Measurements from ENCODE around the gene SAMD1.
A peak's percentile ranks its signal among the peaks of the same experiment; 100 is the strongest.

The SAMD1 gene

DNA sequence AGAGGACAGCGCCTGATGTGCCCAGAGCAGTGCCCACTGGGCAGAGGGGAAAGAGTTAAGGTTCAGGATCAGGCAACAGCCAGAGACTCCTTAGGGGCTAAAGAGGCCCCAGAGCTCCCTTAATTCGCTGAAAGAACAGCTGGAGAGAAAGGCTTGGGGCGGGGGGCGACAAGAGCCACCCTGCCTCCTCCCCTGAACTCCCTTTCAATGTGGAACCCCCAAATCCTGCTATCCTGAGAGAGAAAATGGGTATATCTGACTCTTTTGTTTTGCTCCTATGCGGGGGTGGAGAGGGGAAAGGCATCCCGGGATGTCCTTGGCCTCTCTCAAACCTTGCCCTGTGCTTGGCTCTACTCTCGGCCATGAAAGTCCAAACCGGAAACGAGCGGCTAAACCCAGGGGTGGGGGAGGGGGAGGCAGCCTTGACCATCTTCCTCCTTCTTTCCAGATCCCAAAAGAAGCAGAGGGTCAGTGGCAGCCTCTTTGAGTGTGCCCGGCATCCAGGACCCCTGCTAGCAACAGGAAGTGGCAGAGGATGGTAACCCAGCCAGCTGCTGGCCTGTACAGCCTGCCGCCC lies 22.3 kb upstream of the SAMD1 start:
- no peak for DNase-seq

DNA sequence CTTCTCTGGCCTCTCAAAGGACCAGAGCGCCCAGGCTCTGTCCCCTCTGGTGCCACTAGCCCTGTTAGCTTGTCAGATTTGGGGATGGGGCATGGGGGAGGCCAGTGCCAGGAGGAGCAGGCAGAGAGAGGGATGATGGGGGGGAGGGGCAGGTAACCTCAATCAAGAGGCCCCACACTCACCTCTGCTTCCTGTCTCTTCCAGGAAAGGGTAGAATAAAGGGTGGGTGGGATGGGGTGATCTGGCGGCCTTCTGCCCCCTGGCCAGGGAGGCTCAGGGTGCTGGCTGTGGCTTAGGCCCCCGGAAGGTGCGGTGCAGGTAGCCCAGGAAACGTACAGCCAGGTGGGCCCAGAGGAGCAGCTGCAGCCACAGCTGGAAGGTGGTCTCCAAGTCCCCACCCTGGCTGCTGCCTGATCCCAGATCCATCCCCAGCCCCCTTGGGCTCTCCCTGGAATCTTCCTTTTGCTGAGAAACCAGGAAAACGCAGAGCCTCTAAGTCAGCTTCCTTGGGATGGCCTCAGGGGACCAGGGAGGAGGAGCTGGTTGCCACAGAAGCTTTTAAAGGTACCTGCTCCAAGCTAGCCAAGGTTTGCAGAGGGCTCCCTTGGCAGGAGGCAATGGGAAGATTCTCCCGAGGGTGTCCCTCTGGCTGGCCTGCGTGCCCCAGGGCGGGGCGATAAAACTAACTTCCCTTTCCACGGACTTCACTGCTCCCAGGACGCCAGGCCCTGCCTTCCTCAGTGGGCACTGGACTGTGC lies 21.7 kb upstream of the SAMD1 start:
- no peak for DNase-seq

DNA sequence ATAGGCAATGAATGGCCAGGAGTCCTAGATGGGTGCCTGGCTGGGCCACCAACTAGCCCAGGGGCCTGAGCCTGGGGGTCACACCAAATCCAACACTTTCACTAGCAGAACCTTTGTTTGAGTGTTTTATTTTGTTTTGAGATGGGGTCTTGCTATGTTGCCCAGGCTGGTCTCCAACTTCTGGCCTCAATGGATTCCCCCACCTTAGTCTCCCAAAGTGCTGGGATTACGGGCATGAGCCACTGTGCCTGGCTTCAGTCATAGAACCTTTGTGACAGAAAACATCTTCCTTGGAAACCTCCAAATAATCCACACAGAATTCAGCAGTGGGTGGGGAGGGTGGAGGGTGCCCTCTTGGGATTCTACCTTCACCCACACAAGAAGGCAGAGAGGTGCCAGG lies 20.9 kb upstream of the SAMD1 start:
- no peak for DNase-seq

DNA sequence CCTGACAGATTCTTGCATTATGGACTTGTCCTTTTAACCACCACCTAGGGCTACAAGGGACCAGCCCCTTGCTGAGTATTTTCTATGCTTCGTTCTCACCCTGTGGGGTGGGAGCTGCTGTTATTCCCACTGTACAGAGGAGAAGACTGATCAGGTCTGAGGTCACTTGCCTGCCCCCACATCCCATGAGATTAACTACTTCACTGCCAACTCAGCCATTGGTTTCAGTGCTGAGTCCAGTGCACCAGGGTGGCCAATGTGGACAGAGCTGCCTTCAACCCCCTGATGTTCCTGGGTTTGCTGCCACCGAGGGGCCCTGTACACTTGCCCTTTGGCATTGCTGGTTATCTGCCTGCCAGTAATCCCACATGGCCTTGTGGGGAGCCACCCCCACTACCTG lies 20.1 kb upstream of the SAMD1 start:
- DNase-seq, result no peak

DNA sequence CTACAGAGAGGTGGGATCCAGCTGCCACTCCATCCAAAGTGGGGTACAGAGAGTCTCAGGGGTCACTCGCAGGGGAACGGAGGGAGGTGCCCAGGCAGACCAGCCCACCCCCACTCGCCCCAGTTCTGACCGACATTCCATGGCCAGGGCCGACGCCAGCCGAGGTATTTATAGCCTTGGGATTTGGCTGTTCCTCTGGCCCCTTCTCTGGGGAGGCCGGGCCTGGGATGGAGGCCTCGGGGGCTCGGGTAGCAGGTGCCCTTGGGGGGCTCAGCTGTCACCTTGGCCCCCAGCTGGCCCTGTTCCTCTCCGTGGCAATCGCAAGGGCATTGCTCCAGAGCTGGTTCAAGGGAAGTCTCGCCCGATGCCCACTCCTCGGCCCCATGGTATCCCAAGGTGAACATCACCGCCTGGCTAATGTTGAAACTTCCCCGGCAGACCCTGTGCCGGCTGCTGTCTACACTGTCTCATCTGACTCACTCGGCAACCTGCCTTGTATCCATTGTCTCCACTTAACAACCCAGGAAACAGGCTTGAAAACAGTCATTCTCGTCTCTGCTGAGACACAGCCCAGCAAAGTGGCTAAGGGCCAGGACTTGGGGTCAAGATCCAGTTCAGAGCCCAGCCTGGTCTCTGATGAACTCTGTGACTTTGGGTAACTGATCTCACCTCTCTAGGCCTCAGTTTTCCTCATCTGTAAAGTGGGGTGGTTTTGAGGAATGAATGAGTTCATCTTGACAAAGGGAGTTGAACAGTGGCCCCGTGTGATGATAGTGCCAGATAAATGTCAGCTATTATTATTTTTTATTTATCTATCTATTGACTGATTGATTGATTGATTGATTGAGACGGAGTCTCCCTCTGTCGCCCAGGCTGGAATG lies 17.3 kb upstream of the SAMD1 start:
- no peak for DNase-seq

DNA sequence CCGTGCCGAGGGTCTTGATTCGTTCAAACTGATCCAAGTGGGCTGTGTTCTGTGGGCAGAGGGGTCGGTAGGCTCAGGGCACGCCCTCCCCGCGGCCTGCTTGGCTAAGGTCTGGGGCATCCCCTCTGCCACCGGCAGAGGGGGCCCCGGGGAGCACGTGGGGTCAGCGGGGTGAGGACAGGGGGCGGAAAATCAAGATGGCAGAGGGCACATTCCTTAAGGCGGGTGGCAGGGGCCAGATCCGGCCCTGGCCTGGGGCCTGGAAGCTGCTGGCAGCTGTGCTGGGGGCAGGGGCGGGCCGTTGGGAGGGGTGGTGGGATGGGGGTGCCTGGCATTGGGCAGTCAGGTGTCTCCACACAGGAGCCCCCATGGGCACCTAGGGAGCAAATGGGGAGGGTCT lies 16.3 kb upstream of the SAMD1 start:
- DNase-seq, result no peak

DNA sequence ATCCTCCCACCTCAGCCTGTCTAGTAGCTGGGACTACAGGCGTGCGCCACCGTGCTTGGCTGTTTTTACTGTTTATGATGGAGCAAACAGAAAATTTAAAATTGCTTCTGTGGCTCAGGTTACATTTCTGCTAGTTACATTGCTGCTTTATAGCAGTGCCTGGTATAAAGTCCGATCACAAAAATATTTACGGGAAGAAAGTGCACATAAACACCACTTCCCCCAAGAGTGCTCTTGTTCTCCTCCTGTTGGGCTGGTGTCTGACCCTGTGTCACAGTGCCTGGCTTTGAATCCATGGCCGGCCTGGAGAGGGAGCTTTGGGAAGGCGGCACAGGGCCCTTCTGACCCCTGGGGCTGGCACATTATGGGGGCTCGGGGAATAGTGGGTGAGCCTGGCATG lies 15.1 kb upstream of the SAMD1 start:
- DNase-seq, result no peak

DNA sequence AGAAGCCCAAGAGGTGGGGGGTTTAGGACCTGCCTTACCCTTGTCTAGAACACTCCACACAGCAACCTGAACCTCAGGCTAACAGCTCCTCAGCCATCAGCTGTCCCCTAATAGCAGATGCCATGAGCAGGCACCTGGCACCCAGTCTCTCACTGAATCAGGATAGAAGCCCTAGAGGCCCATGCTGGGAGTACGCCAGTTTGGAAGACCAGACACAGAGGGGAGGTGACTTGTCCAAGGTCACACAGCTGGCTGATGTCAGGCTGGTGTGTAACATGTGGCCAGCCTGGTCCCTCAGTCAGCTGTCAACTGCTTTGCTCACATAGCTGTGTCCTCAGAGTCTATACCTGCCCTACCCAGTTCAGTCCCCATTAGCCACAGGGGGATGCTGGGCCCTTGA lies 12.8 kb upstream of the SAMD1 start:
- DNase-seq, result no peak

DNA sequence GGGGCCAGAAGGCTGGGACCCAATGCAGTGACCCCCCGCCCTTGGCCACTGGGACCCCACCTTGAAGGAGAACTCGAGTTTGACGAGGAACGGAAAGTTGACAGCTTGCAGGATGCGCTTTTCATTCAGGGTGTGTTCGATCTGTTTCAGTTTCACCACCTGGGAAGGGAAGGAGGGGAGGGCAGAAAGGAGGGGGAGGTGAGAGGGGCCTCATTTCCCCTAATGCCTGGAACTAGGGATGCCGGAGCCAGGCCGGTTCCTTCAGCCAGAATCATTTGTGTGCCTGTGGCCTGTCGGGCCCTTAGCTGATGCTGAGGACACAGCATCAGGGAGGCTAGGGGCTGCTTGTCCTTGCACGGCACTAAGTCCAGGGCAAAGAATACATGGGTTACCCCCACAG lies 12.2 kb upstream of the SAMD1 start:
- DNase-seq, result no peak

DNA sequence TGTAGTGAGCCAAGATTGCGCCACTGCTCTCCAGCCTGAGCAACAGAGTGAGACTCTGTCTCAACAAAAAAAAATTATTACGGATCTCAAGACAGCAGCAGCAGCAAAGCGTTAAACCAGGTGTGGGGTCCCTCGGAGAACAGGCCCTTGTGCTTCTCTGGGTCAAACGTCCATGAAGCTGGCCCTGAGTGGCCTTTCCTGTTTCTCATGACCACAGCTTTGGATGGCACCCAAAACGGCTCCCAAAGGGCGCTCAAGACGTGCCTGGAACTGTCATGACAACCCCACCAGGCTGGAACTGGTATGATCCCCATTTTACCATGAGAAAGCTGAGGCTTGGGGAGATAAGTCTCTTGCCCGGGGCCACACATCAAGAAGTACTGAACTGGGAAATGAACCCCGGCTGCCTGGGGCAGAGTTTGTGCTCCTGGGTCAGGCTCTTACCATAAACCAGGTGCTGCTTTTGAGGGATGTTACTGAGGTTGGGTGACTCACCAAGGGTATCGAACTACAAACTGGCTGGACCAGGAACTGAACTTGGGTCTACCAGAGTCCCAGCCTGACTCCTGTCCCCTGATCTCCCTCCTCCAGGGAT lies 11.6 kb upstream of the SAMD1 start:
- no peak for DNase-seq

DNA sequence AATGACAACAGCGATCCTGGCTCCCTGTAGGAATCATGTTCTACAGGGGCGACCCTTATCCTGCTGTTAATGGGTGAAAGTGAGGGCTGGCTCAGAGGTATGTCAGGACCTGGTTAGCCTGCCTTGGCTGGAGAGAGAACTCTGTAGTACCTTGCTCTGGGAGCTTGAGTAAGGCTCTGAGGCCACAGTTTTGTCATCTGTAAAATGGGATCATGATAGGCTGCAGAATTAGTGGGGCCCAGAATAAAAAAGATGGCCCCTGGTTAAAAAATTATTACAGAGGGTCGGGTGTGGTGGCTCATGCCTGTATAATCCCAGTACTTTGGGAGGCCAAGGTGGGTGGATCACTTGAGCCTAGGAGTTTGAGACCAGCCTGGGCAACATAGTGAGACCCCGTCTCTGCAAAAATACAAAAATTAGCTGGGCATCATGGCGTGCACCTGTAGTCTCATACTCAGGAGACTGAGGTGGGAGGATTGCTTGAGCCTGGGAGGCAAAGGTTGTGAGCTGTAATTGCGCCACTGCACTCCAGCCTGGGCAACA lies 10.5 kb upstream of the SAMD1 start:
- DNase-seq, result no peak

DNA sequence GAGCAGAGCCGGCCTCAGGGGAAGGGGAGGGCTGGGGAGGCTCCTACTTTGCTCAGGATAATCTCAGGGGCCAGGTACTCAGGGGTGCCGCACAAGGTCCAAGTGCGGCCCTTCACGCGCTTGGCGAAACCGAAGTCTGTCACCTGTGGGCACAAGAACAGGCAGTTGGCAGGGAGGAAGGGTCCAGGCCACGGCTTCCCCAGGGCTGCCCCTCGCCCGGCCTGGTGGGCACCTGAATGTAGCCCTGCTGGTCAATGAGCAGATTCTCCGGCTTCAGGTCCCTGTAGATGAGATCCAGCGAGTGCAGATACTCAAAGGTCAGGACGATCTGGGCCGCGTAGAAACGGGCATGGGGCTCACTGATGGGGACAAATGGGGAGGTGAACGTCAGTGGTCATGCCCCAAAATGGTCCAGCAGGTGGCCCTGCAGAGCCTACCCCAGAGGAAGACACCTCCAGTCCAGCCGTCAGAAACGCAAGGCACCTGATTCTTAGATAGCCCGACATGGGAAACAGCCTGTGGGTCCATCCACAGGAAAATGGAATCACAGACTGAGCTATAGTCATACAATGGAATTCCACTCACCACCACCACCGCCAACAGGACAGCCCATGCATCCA lies 7.1 kb upstream of the SAMD1 start:
- DNase-seq, result no peak

DNA sequence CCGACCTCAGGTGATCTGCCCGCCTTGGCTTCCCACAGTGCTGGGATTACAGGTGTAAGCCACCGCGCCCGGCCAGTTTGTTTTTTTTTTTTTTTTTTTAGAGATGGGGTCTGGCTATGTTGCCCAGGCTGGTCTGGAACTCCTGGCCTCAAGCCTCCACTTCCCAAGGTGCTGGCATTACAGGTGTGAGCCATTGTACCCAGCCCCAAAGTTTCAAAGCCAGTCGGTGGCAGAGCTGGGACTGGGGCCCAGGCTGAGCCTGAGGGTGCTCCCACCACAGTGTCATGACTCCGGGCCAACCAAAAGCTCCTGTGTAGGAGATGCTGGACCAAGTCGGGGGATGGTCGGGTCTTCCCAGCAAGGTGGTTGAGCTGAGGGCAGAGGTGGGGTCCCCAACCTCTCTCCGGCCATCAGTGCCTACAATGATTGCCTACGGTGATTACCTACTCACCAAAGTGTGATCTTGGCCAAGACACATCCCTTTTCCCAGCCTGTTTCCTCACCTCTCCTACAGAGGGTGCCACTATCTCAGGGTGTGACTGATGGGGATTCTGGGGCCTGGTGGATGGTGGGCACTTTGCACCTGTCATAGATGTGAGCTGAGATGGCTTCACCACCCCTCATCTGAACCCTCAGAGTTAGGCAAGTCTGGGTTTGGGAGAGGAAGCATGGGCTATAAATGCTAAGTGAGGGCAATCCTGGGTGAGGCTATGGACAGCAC lies 5.9 kb upstream of the SAMD1 start:
- no peak for DNase-seq

DNA sequence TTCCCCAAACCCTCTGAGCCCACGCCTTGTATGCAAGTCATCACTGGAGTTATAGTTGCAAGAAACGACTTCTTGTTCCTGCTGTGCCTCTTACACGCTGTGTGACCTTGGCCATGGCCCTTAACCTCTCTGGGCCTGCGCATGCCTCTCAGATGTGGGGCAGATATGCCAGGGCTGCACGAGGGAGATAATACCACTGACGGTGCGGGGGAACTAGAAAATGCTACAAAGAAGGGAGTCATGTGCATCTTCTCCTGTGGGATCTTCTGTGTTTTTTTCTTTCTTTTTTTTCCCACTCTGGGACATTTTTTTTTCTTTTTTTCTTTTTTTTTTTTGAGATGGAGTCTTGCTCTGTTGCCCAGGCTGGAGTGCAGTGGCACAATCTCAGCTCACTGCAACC lies 4.3 kb upstream of the SAMD1 start:
- DNase-seq, result no peak

DNA sequence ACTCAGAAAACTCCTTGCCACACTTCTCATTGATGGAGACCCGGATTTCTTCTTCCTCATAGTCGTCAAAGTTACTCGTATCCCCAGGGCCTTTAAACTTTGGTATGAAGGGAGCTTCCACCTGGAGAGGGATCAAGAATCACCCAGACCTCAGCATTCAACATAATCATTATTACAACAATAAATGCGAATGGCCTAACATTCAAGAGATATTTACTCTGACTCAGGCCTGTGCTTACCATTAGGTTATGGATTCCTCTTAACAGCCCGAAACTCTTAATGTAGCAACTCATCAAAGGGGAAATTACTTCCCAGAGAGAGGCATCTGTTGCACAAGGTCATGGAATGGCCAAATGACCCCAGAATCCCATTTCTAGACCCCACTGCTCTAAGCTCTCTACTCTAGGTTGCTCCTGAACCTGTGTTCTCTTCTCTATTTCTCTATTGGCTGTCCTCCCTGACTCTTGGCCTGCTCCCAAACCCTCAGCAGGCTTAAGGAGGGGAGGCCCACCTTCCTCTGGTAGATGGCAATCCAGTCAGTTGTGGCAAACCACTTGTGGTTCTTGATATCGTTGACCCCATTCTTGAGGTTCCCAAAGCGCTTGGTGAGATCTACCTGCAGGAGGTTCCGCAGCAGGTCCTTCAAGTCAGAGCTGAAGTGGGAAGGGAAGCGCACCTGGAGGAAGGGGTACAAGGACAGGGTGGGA lies 2.7 kb upstream of the SAMD1 start:
- DNase-seq, result no peak

DNA sequence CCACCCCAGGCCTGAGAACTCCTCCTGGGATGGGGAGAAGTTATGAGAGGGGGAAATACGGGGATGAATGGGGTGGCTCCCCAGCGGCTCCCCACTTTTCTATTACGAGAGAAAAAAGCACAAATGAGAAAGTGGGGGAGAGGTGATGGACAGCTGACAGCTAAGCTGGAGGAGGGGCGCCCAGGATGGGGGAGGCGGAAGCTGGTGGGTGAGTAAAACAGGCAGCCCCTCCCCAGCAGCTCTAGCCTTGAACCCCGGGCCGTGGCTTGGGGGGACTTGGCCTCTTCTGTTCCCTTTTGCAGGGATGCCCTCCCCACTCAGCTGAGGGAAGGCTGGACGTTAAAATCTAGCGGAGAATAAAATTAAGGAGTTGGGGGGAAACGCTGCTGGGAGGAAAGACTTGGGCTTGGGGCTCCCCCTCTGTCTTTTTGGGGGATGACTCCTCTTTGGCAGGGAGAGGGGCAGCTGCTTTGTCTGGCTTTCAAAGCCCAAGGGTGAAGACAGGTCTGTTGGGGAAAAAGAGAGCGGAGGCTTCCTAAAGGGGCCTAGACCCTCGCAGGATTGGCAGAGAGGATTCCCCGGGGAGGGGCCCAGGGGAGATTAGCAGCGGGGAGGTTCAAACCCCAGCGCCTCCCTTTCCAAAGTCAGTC lies 1.4 kb upstream of the SAMD1 start:
- no peak for DNase-seq

DNA sequence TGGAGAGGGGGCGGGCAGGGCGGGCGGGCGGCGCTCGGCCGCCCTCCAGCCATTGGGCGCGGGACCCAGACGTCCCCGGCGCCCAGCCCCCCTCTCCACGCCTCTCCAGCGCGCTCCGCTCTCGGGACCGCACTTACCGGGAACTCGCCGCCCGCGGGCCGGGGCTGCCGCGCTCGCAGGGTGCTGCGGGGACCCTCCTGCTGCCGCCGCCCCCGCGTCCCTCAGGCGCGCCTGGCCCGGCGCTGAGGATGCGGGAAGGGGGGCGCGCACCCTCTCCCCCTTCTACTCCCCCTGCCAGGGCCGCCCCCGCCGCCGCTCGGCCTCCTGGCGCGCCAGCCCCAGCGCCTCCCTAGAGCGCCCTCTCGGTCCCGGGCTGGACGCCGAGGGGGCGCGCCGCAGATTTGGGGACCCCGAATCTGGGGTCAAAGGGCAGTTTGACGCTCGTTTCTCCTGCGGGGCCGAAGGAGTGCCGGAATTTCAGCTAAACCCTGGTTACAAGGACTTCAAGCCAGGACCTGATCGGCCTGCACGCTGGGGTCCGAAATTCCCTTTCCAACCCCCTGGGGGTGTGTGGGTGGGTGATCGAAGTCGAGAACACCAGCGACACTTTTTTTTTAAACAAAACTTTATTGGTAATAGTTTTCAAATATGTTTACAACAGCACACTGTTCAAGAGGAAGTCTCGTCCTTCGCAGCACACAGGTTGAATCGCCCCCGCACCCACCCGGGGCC lies 696 bp upstream of the SAMD1 start:
- DNase-seq, result peak; percentile 29

DNA sequence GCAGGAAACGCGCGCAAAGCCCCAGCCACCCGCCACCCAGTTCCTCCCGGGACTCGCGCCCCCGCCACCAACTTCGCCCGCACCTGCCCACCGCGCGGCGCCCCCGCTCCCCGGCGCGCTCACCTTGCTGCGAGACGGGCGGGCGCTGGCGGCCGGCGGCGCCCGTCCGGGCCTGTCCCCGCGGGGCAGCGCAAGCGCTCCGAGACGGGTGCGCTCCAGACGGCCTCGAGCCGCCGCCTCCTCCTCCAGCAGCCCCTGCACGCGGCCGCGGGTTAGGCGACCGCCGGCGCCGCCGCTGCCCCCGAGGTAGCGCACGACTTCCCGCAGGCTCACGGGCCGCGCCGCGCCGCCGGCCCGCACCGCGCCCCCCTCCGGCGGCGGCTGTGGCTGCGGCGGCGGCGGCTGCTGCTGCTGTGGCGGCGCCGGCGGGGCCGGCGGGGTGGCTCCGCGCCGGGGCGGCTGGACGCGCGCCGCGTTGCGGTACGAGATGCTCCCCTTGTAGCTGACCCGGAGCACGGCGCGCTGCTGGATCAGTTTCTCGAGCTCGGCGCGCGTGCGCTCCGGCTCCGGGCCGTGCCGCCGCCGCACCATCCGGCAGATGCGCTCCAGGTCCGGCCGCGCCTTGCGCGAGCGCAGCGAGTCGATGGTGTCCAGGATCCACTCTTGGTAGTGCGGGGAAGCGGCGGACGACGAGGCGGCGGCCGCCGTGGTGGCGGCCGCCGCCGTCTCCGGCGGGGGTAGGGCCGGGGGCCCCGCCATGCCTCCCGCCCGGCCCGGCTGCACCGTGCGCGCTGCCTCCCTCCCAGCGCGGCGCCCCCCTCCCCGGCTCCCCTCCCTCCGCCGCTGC lies 666 bp downstream of the SAMD1 start:
- DNase-seq, result no peak

DNA sequence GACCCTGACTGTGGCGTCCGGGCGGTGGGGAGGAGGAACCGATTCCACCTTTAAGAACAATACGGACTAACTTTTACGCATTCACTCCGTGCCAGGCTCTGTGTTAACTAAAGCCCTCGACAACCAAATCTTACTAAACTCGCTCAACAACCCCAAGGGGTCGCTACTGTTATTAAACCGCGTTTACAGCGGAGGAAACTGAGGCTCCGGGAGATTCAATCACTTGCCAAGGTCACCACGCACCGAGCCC lies 1.2 kb downstream of the SAMD1 start:
- no peak for DNase-seq
